GM21528 (cell line): ENCODE measurements around the gene ADCY2.

Experiments used
- ATAC-seq: cut with Tn5 transposase; IDR thresholded peaks from one replicate; pipeline ENCODE4 v1.9.1; 2021; ENCODE audit warnings: mild to moderate bottlenecking, moderate library complexity; ENCODE audit not compliant: unreplicated experiment, low FRiP score

The ADCY2 gene

GRCh38 chr5:7762267-7762666 lies 366.3 kb downstream of the ADCY2 start:
- ATAC-seq = no peak

GRCh38 chr5:7763621-7764072 lies 367.7 kb downstream of the ADCY2 start:
- ATAC-seq = no peak

- no peak for ATAC-seq
Observed at GRCh38 chr5:7764452-7764851, 368.5 kb downstream of the ADCY2 start.

GRCh38 chr5:7770436-7770835 lies 374.5 kb downstream of the ADCY2 start:
- ATAC-seq = no peak

- ATAC-seq = no peak
Observed at GRCh38 chr5:7772141-7772540, 376.2 kb downstream of the ADCY2 start.

- ATAC-seq = no peak
Observed at GRCh38 chr5:7773178-7773577, 377.2 kb downstream of the ADCY2 start.

- no peak for ATAC-seq
Observed at GRCh38 chr5:7776442-7776841, 380.5 kb downstream of the ADCY2 start.

GRCh38 chr5:7779019-7780005 lies 383.4 kb downstream of the ADCY2 start:
- peak; percentile 52 for ATAC-seq

- ATAC-seq = no peak
Observed at GRCh38 chr5:7781899-7782298, 386.0 kb downstream of the ADCY2 start.

DNA sequence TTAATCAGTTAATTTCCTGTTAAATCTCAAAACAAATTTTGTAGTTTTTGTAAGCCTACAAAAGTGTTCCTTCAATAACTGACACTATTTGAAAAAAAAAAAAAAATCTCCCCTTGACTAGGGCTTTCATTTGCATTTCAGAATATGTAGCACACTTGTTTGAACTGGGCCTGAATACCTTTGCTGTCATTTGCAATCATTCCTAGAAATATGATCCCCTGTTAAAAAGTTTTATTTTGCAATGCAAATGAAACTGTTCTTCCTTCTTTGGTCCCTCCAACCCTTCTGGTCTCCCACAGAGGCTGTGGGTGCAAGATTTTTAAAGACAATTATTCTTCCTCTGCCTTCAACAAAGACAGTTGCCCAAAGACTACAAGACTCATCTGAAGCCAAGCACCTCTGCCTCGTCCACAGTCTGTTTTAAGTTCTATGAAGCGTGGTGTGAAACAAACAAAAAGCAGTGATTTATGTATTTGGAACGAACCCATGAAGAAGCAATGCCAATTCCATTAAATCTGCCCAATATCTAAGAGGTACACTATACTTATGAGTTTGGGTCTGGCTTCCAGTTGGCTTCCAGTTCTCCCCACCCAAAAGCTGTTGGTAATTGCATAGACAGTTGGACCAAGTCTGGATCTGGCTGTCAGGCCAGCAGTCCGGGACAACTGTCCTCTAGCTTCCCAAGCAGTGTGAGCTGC lies 388.9 kb downstream of the ADCY2 start:
- ATAC-seq = no peak

DNA sequence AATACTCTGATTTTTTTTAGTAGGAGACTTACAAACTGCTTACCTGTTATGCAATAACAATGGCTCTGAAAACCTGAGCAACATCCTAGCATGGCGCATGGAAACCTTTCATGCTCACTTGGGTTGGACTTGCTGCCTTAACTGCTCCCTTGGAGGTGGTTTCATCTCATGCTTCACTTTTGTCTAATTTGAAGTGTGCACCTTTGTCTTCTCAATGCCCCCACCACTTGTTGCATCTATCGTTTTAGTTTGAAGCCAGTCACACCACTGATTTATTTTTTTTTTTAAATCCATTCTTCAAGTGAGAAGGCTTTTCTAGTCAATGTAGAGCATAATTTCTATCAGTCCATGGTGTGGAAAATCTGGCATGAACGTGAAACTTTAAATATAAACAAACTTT lies 391.8 kb downstream of the ADCY2 start:
- ATAC-seq = no peak

DNA sequence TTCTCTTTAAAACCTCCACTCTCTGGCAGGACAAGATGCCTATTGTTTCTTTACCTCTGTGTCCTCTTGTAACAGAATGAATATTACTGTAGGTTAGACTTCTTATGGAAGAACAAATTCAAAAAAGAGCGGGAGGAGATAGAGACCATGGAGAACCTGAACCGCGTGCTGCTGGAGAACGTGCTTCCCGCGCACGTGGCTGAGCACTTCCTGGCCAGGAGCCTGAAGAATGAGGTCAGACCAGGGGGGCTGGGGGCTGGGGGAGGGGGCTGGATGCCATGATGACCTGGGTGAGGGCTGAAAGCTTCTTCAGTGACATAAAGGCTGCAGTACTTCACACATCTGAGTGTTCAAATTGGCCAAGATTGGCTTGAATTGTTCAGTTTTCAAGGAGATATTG lies 393.6 kb downstream of the ADCY2 start:
- ATAC-seq = no peak

DNA sequence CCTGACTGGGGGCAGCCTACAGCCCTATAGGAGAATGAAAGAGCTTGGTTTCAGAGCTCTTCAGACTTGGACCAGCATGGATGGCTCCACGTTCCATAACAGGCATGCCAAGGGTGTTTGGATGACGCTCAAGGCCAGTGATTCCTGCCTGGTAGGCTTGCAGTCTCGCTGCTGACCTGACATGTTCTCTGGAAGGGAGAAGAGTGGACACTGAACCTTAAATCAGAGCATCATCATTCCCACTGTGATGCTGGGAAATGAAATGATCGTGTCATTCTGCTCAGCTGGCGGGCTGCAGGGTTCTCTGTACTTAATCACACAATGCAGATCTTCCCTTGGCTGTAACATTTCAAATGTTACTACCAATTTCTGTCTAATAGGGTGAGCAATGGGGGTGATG lies 398.0 kb downstream of the ADCY2 start:
- no peak for ATAC-seq

GRCh38 chr5:7794311-7794710 lies 398.4 kb downstream of the ADCY2 start:
- peak; percentile 83 for ATAC-seq

- peak; percentile 53 for ATAC-seq
Observed at GRCh38 chr5:7794823-7795222, 398.9 kb downstream of the ADCY2 start.

GRCh38 chr5:7795306-7795705 lies 399.4 kb downstream of the ADCY2 start:
- ATAC-seq = no peak

- no peak for ATAC-seq
Observed at GRCh38 chr5:7801891-7802614, 406.1 kb downstream of the ADCY2 start.

- no peak for ATAC-seq
Observed at GRCh38 chr5:7802855-7803254, 406.9 kb downstream of the ADCY2 start.

DNA sequence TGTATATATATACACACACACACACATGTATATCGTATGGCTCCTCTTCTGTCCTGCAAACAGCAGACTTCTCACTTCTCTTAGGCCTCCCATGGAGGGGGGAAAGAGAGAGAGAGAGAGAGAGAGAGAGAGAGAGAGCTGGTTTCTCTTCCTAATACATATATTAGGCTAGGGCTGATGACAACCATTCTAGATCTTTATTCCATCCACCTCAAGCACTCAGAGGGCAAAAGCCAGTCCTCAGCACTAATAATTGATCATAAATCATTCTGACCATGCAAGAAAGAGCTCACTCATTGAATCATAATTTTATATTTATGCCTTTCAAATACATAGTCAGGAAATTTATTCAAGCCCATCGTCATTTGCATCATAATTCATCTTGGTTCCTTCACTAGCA lies 408.0 kb downstream of the ADCY2 start:
- no peak for ATAC-seq

- ATAC-seq = no peak
Observed at GRCh38 chr5:7805379-7805778, 409.4 kb downstream of the ADCY2 start.

GRCh38 chr5:7808998-7809397 lies 413.1 kb downstream of the ADCY2 start:
- no peak for ATAC-seq
